NCI-H2081 treated with DMSO at 0.1 percent for 48 hours (cell line): ENCODE measurements around the gene PKIG.
"Not testable (repeated sequence)": the region's sequence is repeated elsewhere in the genome, so short reads cannot be mapped to it uniquely, and the experiment has no call there.

Source experiments
- DNase-seq: peaks from one replicate; lab custom pipeline; 2025; lab: John Stamatoyannopoulos, UW

Gene PKIG

GRCh38 chr20:44642203-44643153, 60.1 kb downstream of the PKIG start:
- peak; percentile 51 for DNase-seq

GRCh38 chr20:44643154-44643519, 60.8 kb downstream of the PKIG start:
- no peak for DNase-seq

GRCh38 chr20:44643596-44644229, 61.3 kb downstream of the PKIG start:
- no peak for DNase-seq

- no peak for DNase-seq
Observed at GRCh38 chr20:44644230-44644617, 61.8 kb downstream of the PKIG start.

GRCh38 chr20:44644667-44645131, 62.3 kb downstream of the PKIG start:
- no peak for DNase-seq

- DNase-seq, result no peak
Observed at GRCh38 chr20:44646023-44646640, 63.8 kb downstream of the PKIG start.

GRCh38 chr20:44646641-44647274, 64.4 kb downstream of the PKIG start:
- DNase-seq, result no peak

GRCh38 chr20:44648068-44648467, 65.7 kb downstream of the PKIG start:
- DNase-seq, result no peak

GRCh38 chr20:44648579-44648978, 66.2 kb downstream of the PKIG start:
- no peak for DNase-seq

- no peak for DNase-seq
Observed at GRCh38 chr20:44649126-44649525, 66.7 kb downstream of the PKIG start.

GRCh38 chr20:44649976-44650375, 67.6 kb downstream of the PKIG start:
- DNase-seq, result no peak

GRCh38 chr20:44650771-44651433, 68.5 kb downstream of the PKIG start:
- DNase-seq, result no peak

GRCh38 chr20:44651434-44651683, 69.0 kb downstream of the PKIG start:
- no peak for DNase-seq

GRCh38 chr20:44651684-44652423, 69.5 kb downstream of the PKIG start, which contains the start of gene ADA:
TSS of gene ADA (minus strand) at chr20:44651699. CDS start at chr20:44651607, 92 bp downstream.
- no peak for DNase-seq

- DNase-seq, result no peak
Observed at GRCh38 chr20:44653546-44653945, 71.2 kb downstream of the PKIG start.

GRCh38 chr20:44654210-44654609, 71.8 kb downstream of the PKIG start:
- not testable (repeated sequence) for DNase-seq

- DNase-seq, result no peak
Observed at GRCh38 chr20:44656448-44656847, 74.1 kb downstream of the PKIG start.

- DNase-seq, result no peak
Observed at GRCh38 chr20:44657875-44658274, 75.5 kb downstream of the PKIG start.

GRCh38 chr20:44658810-44659209, 76.4 kb downstream of the PKIG start:
- DNase-seq, result no peak

GRCh38 chr20:44659931-44660330, 77.6 kb downstream of the PKIG start:
- DNase-seq, result no peak

- DNase-seq, result no peak
Observed at GRCh38 chr20:44660581-44660980, 78.2 kb downstream of the PKIG start.
